ENCODE data around the gene ASTN1.
"Not testable (repeated sequence)": the region's sequence is repeated elsewhere in the genome, so short reads cannot be mapped to it uniquely, and the experiment has no call there.

Gene ASTN1

GRCh38 chr1:177106196-177106595 lies 58.3 kb downstream of the ASTN1 start:
- no peak for DNase-seq

GRCh38 chr1:177103005-177103852 lies 61.3 kb downstream of the ASTN1 start:
- DNase-seq, result no peak

- DNase-seq, result peak; percentile 30
Measured at GRCh38 chr1:177092001-177092400, 72.5 kb downstream of the ASTN1 start.

- DNase-seq, result peak; percentile 62
Measured at GRCh38 chr1:177091040-177091439, 73.5 kb downstream of the ASTN1 start.

- no peak for DNase-seq
Measured at GRCh38 chr1:177088966-177089365, 75.5 kb downstream of the ASTN1 start.

GRCh38 chr1:177082855-177083693 lies 81.4 kb downstream of the ASTN1 start:
- DNase-seq, result peak; percentile 88

- no peak for DNase-seq
Measured at GRCh38 chr1:177080564-177080963, 83.9 kb downstream of the ASTN1 start.

- DNase-seq, result peak; percentile 82
Measured at GRCh38 chr1:177077734-177078499, 86.6 kb downstream of the ASTN1 start.

GRCh38 chr1:177077006-177077405 lies 87.5 kb downstream of the ASTN1 start:
- DNase-seq, result no peak

- not testable (repeated sequence) for DNase-seq
Measured at GRCh38 chr1:177074811-177075210, 89.7 kb downstream of the ASTN1 start.

- peak; percentile 55 for DNase-seq
Measured at GRCh38 chr1:177069490-177069889, 95.0 kb downstream of the ASTN1 start.

GRCh38 chr1:177067752-177068410 lies 96.6 kb downstream of the ASTN1 start:
- DNase-seq, result no peak

GRCh38 chr1:177065430-177065829 lies 99.1 kb downstream of the ASTN1 start:
- no peak for DNase-seq

GRCh38 chr1:177063648-177064047 lies 100.9 kb downstream of the ASTN1 start:
- DNase-seq, result no peak

- DNase-seq, result no peak
Measured at GRCh38 chr1:177054542-177054941, 110.0 kb downstream of the ASTN1 start.

GRCh38 chr1:177053648-177054047 lies 110.9 kb downstream of the ASTN1 start:
- no peak for DNase-seq

- DNase-seq, result no peak
Measured at GRCh38 chr1:177048314-177049069, 116.0 kb downstream of the ASTN1 start.

GRCh38 chr1:177045151-177045550 lies 119.4 kb downstream of the ASTN1 start:
- no peak for DNase-seq

- no peak for DNase-seq
Measured at GRCh38 chr1:177044390-177044789, 120.1 kb downstream of the ASTN1 start.

- DNase-seq, result no peak
Measured at GRCh38 chr1:177043597-177043996, 120.9 kb downstream of the ASTN1 start.

- no peak for DNase-seq
Measured at GRCh38 chr1:177035586-177035985, 128.9 kb downstream of the ASTN1 start.

- no peak for DNase-seq
Measured at GRCh38 chr1:177033628-177034027, 130.9 kb downstream of the ASTN1 start.

All from fibroblast of skin of abdomen (primary cell).